Keratinocyte (primary cell): ENCODE results near the gene CYP2S1.

ENCODE experiments used
- EZH2 ChIP-seq: IDR thresholded peaks from one replicate; pipeline ENCODE4 v1.6.1; 2012; ENCODE audit warnings: inconsistent platforms, mild to moderate bottlenecking, low read length, moderate library complexity
- TF ChIP-seq, protein P1 (sequence below), 3 experiments: IDR thresholded peaks in 1 of 3; conservative IDR thresholded peaks in 1 of 3; optimal IDR thresholded peaks in 1 of 3; 2 replicates in 2 of 3; 3 replicates in 1 of 3; pipeline versions ENCODE3 to v1.5.1; 2011; ENCODE audit warnings: low read length in 3 of 3, mild to moderate bottlenecking in 3 of 3, moderate library complexity in 2 of 3, control low read depth in 1 of 3, inconsistent platforms in 1 of 3; ENCODE audit not compliant: insufficient read depth in 2 of 3; ENCODE audit errors: extremely low read depth in 1 of 3

- TF ChIP-seq, protein P1, sequence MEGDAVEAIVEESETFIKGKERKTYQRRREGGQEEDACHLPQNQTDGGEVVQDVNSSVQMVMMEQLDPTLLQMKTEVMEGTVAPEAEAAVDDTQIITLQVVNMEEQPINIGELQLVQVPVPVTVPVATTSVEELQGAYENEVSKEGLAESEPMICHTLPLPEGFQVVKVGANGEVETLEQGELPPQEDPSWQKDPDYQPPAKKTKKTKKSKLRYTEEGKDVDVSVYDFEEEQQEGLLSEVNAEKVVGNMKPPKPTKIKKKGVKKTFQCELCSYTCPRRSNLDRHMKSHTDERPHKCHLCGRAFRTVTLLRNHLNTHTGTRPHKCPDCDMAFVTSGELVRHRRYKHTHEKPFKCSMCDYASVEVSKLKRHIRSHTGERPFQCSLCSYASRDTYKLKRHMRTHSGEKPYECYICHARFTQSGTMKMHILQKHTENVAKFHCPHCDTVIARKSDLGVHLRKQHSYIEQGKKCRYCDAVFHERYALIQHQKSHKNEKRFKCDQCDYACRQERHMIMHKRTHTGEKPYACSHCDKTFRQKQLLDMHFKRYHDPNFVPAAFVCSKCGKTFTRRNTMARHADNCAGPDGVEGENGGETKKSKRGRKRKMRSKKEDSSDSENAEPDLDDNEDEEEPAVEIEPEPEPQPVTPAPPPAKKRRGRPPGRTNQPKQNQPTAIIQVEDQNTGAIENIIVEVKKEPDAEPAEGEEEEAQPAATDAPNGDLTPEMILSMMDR (optimal IDR thresholded peaks at IDR 0.05 in 1 of 3, IDR thresholded peaks at IDR 0.05 in 1 of 3, conservative IDR thresholded peaks at IDR 0.05 in 1 of 3; ENCODE audit: extremely low read depth in 1 of 3, insufficient read depth in 2 of 3, low read length in 3 of 3): no peak
- TF ChIP-seq EZH2: no peak
These were observed 56.8 kb downstream of the CYP2S1 start for GRCh38 chr19:41249707-41250423.
